Cerebellar nuclear complex (tissue), 1 donor: ENCODE data around the gene CRYBA2.

Experiments used
- DNase-seq, 2 experiments: peaks; one replicate each; lab custom pipeline; 2025; lab: John Stamatoyannopoulos, UW

Gene CRYBA2

DNA sequence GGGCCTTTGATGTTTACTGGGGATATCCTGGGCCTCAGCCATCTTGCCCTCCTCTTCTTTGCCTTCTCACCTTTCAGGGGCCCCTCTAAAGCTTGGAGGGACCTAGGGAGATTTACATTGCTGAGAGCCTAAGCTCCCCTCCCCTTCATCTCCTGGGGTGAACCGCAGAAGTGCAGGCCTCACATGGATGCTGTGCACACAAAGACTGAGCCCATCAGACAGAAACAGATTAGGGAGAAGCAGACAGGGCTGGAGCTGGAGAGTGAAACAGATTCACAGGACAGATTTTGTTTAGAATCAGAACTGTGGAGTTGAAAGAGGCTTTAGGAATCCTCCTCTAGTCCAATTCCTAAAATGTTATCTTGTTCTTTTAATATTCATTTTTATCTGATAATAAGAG is 37.2 kb downstream of the CRYBA2 start:
- no peak for DNase-seq

DNA sequence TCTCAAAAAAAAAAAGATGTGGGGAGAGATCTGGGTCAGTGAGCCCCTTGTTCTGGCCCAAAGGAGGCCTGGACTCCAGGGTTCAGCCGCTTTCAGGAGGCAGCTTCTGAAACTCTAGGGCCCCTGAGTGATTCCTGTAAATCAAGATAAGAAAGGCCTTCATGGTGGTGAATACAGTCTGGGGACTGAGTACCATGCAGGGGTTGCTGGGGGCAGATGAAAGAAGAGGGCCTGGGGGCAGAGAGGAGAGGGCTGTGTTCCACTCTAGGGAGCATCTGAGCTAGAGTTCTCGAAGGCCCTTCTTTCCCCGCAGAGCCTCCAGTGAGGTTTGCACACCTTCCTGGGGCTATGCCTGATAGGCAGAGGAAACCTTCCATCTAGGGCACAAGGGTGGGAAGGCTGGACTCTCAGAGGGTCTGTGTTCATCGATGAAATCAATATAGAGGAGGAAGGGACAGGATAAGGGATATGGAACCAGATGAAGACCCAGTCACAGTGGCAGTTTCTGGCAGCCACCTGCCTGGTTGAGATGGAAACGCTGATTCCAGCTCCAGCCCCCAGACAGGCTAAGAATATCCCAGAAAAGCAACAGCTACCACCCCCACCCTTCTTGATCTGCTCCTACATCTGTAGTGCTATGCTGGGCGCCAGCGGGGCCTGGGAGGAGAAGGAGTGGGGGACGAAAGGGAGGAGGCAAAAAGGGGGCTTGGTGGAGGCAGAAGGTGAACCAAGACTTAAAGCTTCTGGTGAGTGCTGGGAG is 38.5 kb downstream of the CRYBA2 start:
- no peak for DNase-seq

GRCh38 chr2:218953366-218953954 is 39.8 kb downstream of the CRYBA2 start:
- DNase-seq, result no peak

DNA sequence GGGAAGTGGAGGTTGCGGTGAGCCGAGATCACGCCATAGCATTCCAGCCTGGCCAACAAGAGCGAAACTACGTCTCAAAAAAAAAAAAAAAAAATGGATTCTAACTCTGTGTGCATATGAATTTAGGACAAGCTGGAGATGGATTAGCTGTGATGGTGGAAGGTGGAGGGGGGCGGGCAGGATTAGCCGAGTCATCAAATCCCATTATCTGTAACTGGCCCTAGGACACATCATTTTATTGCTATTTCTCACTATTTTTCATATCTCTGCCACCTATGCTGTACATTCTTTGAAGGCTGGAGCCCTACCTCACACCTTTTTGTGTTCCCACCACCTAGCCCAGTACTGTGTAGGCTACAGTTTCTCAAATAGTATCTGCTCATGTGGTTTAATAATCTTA is 41.1 kb downstream of the CRYBA2 start:
- no peak for DNase-seq

- no peak for DNase-seq
Measured at GRCh38 chr2:218946621-218947020, 46.6 kb downstream of the CRYBA2 start.

DNA sequence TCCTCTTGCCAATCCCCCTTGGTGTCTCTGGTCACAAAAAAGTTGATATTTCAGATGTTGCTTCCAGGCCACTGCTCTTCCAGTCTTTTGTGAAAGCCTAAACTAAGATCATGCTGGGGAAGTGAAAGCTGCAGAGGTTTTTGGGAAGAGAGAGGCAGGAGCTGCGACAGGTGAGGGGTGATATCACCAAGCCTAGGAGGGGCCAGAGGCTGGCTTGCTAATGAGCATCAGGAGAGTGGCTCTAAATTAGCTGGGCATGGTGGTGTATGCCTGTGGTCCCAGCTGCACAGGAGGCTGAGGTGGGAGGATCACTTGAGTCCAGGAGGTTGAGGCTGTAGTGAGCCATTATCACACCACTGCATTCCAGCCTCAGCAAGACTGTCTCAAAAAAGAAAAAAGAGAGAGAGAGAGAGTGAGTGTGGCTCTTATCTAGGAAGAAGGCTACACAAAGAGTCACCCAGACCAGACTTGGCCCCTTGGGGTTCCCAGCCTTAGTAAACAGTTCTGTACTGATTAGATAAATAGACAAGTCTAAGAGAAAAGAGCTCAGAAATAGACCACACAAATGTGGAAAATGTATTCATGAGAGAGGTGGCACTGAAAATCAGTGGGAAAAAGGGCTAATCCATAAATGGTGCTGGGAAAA is 48.3 kb downstream of the CRYBA2 start:
- DNase-seq, result no peak
